Uterus (tissue), 4 donors: Measurements from ENCODE around the gene G6PC2. TPM values are rescaled to one million over a fixed set of nuclear protein-coding genes. Genes with fewer than 3 reads are reported as not detected.
A peak's percentile ranks its signal among the peaks of the same experiment; 100 is the strongest.

Experiments
- DNase-seq, 2 donors: peaks; one replicate each; pipeline ENCODE4 v3.0.0-alpha.2; 2019 to 2020
- H3K27ac ChIP-seq, 2 donors: fragments of 200-600 bp; sonication (generic); 1 replicate in 1 of 2; 2 replicates in 1 of 2; pipeline ENCODE4 v1.5.1; 2016 to 2018
- H3K27me3 ChIP-seq, 2 donors: fragments of 200-600 bp; sonication (generic); one replicate each; pipeline ENCODE4 v1.5.1; 2018 to 2019; ENCODE audit warnings: control low read depth in 1 of 2
- H3K36me3 ChIP-seq, 2 donors: fragments of 200-600 bp; sonication (generic); one replicate each; pipeline ENCODE4 v1.5.1; 2019; ENCODE audit warnings: control low read depth in 1 of 2
- H3K4me1 ChIP-seq, 2 donors: fragments of 200-600 bp; sonication (generic); one replicate each; pipeline ENCODE4 v1.5.1; 2018 to 2019; ENCODE audit warnings: control low read depth in 1 of 2
- H3K4me3 ChIP-seq, 2 donors: fragments of 200-600 bp; sonication (generic); 1 replicate in 1 of 2; 2 replicates in 1 of 2; pipeline ENCODE4 v1.5.1; 2018 to 2019; ENCODE audit warnings: mild to moderate bottlenecking in 1 of 2
- H3K9me3 ChIP-seq, 2 donors: fragments of 200-600 bp; sonication (generic); one replicate each; pipeline ENCODE4 v1.5.1; 2019; ENCODE audit warnings: control low read depth in 1 of 2
- POLR2A ChIP-seq, 2 donors: fragments of 450-650 bp; IDR thresholded peaks; one replicate each; pipeline ENCODE4 v1.6.1; 2016; ENCODE audit warnings: antibody characterized with exemption in 2 of 2, mild to moderate bottlenecking in 1 of 2, moderate library complexity in 1 of 2
- intact Hi-C: fragments of 100-400 bp; cut with DNase I; formaldehyde crosslinking; loops from one replicate; pipeline ENCODE4 v1.15.1; 2023; ENCODE audit warnings: low total_unique reads
- total RNA-seq, 4 donors: library from RNA; depleted of rRNA in 3 of 4; stranded (reverse); fragments of >200 nt in 3 of 4; gene quantifications; one replicate each; pipeline versions ENCODE4 v1.1.0 to v1.2.4, GENCODE V29; 2014 to 2023
- TF ChIP-seq, protein P1 (sequence below), 4 experiments: fragments of 200-600 bp in 2 of 4; fragments of 450-650 bp in 2 of 4; sonication (generic) in 2 of 4; IDR thresholded peaks; one replicate each; pipeline ENCODE4 v1.5.1; 2016 to 2019; ENCODE audit warnings: antibody characterized with exemption in 4 of 4, mild to moderate bottlenecking in 2 of 4, moderate library complexity in 1 of 4
- donor health status: DM: yes; HTN: yes; CAD: no.

Gene G6PC2
- total RNA-seq, 4 donors from 2014 or later = 0.95 TPM; not detected in 3

DNA sequence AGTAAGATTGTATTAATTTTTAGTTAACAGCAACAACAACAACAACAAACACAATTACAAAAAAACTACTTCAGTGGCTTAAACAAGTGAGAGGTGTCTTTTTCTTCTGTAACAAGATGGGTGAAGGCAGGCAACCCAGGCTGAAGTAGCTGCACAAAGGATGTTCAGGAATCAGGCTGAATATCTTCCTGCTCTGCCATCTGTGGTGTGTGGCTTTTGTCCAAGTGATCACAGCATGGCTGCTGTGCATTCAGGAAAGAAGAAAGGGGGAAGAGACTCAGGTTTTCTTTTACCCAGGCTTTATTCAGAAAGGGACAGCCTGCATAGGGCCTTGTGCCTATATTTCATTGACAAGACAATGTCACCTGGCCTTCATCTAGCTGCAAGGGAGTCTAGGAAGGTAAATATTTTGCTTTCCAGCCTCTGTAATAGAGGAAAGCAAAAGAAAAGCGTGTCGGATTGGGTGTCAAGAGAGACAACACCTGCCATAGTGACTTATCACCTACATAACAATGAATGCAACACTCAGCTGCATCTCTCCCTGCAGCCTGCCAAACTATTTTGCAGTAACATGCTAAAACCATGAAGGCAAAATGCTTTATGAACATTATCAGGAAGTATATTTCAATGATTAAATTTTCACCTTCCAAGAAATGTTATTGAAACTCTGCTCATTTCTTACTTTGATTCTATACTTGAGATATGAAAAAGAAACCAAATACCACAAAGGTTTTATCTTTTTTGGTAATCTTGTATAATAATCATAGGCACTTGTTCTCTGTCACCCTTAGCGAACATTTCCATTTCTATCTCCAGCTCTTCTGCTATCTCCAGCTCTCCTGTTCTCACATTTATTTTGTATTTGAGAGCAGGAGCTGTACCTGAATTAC lies 14.6 kb downstream of the G6PC2 start:
- H3K36me3 ChIP-seq = no peaks in the 10 kb centered on the region
- no peak overlapping the region for H3K27ac ChIP-seq
- H3K9me3 ChIP-seq = no peaks in the 10 kb centered on the region
- H3K4me1 ChIP-seq = no peaks in the 10 kb centered on the region
- TF ChIP-seq, protein P1, sequence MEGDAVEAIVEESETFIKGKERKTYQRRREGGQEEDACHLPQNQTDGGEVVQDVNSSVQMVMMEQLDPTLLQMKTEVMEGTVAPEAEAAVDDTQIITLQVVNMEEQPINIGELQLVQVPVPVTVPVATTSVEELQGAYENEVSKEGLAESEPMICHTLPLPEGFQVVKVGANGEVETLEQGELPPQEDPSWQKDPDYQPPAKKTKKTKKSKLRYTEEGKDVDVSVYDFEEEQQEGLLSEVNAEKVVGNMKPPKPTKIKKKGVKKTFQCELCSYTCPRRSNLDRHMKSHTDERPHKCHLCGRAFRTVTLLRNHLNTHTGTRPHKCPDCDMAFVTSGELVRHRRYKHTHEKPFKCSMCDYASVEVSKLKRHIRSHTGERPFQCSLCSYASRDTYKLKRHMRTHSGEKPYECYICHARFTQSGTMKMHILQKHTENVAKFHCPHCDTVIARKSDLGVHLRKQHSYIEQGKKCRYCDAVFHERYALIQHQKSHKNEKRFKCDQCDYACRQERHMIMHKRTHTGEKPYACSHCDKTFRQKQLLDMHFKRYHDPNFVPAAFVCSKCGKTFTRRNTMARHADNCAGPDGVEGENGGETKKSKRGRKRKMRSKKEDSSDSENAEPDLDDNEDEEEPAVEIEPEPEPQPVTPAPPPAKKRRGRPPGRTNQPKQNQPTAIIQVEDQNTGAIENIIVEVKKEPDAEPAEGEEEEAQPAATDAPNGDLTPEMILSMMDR (IDR thresholded peaks at IDR 0.05) = no peak
- no peak for TF ChIP-seq POLR2A (IDR thresholded peaks at IDR 0.05)
- H3K4me3 ChIP-seq = no peak overlapping the region
- no peak for DNase-seq
- no peaks in the 10 kb centered on the region for H3K27me3 ChIP-seq
- intact Hi-C loops = no loop called here

DNA sequence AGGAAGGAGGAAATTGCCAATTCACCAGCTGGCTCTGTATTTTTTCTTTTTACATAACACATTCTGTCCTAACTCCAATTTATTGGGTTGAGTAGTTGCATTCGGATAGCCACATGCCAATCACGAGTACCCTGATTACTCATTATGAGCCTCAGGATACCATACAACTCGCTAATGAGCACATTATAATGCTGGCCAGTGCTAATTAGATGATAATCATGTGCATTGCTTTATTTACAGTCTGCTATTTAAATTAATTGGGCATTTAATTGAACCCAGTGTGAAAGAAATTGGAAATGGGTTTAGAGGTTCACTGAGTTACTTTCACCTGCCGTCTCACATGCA lies 15.2 kb downstream of the G6PC2 start:
- Histone ChIP-seq H3K9me3 (no peaks in the 10 kb centered on the region), H3K36me3 (no peaks in the 10 kb centered on the region), H3K4me3 (no peak overlapping the region), H3K27ac (no peak overlapping the region), H3K4me1 (no peaks in the 10 kb centered on the region), H3K27me3 (no peaks in the 10 kb centered on the region)
- TF ChIP-seq, protein P1 (IDR thresholded peaks at IDR 0.05) = no peak
- no peak for TF ChIP-seq POLR2A (IDR thresholded peaks at IDR 0.05)
- intact Hi-C loops = no loop called here
- no peak for DNase-seq

DNA sequence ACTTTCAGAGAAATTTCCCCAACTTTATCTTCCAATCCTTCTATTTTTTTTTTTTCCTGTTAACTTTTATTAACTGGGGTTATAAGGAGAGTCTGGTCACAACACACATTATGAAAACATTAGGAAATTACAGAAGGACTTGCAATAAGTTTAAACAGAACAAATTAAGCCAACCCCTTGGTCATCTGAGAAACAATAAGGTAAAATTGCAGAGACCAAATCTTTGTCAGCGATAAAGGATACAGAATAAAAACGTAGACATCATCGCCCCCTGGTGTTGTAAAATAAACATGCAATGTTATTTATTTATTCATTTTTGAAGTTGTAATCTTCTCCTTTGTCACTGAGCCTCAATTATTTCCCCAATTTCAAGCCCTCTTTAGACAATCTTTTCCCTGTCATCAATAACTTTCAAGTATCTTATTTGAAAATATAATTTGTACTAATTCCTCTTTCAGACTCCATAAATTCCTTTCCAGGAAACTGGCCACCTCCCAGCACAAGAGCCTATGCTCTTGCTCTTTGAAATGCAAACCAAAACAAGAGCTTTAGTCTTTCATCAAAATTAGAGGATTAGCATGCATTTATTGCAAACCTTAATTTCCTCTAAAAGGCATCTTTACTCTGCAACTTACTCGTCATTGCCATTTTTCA lies 19.5 kb downstream of the G6PC2 start:
- Histone ChIP-seq H3K27me3 (no peaks in the 10 kb centered on the region), H3K4me1 (no peaks in the 10 kb centered on the region), H3K4me3 (no peak overlapping the region), H3K27ac (no peak overlapping the region), H3K36me3 (no peaks in the 10 kb centered on the region), H3K9me3 (no peaks in the 10 kb centered on the region)
- TF ChIP-seq POLR2A (IDR thresholded peaks at IDR 0.05) = no peak
- TF ChIP-seq, protein P1 (IDR thresholded peaks at IDR 0.05) = peak; percentile 44 to 57 (median 53)
- DNase-seq = no peak
- intact Hi-C loops = no loop called here

DNA sequence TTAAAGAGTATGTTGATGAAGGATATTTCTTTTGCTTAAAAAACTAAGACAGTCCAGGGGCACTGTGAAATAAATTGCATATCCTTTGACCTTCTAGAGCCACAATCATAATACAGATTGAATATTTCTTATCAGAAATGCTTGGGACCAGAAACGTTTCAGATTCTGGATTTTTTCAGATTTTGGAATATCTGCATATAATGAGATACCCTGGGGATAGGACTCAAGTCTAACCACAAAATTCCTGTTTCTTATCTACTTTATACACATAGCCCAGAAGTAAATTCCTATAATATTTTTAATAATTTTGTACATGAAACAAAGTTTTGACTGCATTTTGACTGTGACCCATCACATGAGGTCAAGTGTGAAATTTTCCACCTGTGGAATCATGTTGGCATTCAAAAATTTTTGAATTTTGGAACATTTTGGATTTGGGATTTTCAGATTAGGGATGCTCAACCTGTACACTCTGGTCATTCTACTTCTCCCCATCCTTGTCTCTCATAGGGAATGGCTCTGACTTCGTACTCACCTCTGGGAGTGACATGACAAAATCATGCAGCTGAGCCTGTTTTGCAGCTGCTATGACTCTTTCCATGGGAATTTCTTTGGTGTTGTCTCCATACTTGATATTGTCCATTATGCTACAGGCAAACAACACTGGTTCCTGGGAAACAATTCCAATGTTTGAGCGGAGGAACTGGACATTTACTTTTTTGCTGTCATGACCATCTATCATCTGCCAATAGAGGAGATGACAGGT lies 25.7 kb downstream of the G6PC2 start:
- Histone ChIP-seq H3K9me3 (no peaks in the 10 kb centered on the region), H3K36me3 (no peaks in the 10 kb centered on the region), H3K4me3 (no peak overlapping the region), H3K4me1 (no peaks in the 10 kb centered on the region), H3K27me3 (no peaks in the 10 kb centered on the region), H3K27ac (no peak overlapping the region)
- intact Hi-C loops = no loop called here
- no peak for DNase-seq
- no peak for TF ChIP-seq POLR2A (IDR thresholded peaks at IDR 0.05)
- TF ChIP-seq, protein P1 (IDR thresholded peaks at IDR 0.05) = no peak
